ENCODE measurements around the gene CCDC127. TPM values are rescaled to one million over a fixed set of nuclear protein-coding genes. Genes with fewer than 3 reads are reported as not detected.
"Not testable (repeated sequence)": the region's sequence is repeated elsewhere in the genome, so short reads cannot be mapped to it uniquely, and the experiment has no call there.

Gene CCDC127
- total RNA-seq, 3 donors from 2014 or later = 4.7 to 7.8 (median 5.7) TPM

DNA sequence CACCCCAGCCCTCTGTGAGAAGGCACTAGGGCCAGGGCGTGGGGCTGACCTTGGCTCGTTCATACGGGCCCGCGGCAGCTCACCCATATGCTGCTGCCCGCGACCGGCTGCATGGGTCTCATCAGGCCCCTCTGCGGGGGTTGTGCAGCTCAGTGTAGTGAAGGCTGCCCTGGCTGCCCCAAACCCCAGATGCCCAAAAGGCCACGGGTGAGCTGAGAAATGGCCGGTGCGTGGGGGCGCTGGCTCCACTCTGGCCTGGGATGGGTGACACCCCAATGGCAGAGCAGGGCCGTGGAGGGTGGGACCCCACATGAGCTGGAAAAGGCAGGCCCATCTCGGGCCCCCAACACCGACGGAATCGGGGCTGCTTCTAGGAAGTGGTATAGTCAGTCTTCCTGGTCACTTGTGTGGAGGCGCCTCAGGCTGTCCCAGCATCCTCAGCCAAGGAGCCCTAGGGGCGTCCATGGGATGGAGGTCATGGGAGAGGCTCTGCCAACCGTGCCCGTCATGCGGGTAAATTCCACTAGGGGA lies 46.1 kb downstream of the CCDC127 start:
- DNase-seq = no peak
- Mint-ChIP-seq H3K9me3 (no peaks in the 10 kb centered on the region), H3K4me3 (no peak overlapping the region), H3K4me1 (ENCODE audit: low read depth) (no peaks in the 10 kb centered on the region), H3K27me3 (ENCODE audit: low read depth) (peaks cover 7% of the 10 kb centered on the region), H3K36me3 (ENCODE audit: insufficient read depth) (no peaks in the 10 kb centered on the region)
- no peak for ATAC-seq

DNA sequence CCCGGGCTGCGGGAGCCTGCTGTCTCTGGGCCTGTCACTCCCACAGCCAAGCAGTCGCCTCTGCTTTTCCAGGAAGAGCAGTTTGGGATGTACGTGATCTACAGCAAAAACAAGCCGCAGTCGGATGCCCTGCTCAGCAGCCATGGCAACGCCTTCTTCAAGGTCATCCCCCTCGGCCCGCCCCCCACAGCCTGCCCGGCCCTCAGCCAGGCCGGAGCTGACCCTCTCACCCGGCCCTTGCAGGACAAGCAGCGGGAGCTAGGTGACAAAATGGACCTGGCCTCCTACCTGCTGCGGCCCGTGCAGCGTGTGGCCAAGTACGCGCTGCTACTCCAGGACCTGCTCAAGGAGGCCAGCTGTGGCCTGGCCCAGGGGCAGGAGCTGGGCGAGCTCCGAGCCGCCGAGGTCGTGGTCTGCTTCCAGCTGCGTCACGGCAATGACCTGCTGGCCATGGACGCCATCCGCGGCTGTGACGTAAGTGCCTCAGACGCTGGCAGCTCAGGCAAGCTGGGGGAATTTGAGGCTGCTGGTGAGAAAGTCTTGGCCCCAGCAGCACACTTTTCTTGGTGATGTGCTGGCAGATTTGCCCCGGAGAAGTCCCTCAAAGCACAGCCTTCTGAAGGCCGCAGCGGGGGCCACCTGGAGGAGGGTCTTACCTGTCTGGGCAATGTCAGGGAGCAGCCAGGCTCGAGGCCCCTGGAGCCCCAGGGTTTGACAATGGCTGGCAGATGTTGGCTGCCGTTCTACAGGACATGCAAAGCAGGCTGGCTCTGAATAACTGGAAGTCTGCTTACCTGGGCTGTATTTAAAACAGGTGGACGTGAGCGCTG lies 46.8 kb downstream of the CCDC127 start:
- Mint-ChIP-seq H3K9me3 (no peaks in the 10 kb centered on the region), H3K27me3 (ENCODE audit: low read depth) (peaks cover 7% of the 10 kb centered on the region), H3K36me3 (ENCODE audit: insufficient read depth) (no peaks in the 10 kb centered on the region), H3K4me3 (no peak overlapping the region), H3K4me1 (ENCODE audit: low read depth) (no peaks in the 10 kb centered on the region)
- ATAC-seq = no peak
- DNase-seq = no peak

DNA sequence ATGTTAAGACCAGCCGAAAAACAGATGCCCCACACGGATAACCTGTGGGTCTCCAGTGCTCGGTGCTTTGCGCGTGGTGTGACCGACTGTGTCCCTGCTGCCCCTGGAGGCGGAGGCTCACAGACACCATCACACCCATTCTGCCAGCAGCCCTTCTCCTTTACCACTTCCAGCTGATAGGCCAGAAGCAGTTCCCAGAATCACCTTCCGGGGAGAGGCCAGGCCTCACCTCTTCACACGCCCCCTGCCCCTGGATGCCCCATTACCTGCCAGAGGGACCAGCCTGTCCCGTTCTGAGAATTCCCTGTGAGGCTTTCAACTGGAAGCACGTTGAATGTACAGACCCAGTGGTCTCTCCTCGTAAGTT lies 48.2 kb downstream of the CCDC127 start:
- no peaks in the 10 kb centered on the region for H3K36me3 Mint-ChIP-seq (ENCODE audit: insufficient read depth)
- no peak overlapping the region for H3K4me3 Mint-ChIP-seq
- no peak for DNase-seq
- peaks cover 7% of the 10 kb centered on the region for H3K27me3 Mint-ChIP-seq (ENCODE audit: low read depth)
- H3K9me3 Mint-ChIP-seq = no peaks in the 10 kb centered on the region
- ATAC-seq = no peak
- no peaks in the 10 kb centered on the region for H3K4me1 Mint-ChIP-seq (ENCODE audit: low read depth)

GRCh38 chr5:169071-169727 lies 48.8 kb downstream of the CCDC127 start:
- Mint-ChIP-seq H3K4me3 (no peak overlapping the region), H3K27me3 (ENCODE audit: low read depth) (peaks cover 7% of the 10 kb centered on the region)
- no peak for DNase-seq

DNA sequence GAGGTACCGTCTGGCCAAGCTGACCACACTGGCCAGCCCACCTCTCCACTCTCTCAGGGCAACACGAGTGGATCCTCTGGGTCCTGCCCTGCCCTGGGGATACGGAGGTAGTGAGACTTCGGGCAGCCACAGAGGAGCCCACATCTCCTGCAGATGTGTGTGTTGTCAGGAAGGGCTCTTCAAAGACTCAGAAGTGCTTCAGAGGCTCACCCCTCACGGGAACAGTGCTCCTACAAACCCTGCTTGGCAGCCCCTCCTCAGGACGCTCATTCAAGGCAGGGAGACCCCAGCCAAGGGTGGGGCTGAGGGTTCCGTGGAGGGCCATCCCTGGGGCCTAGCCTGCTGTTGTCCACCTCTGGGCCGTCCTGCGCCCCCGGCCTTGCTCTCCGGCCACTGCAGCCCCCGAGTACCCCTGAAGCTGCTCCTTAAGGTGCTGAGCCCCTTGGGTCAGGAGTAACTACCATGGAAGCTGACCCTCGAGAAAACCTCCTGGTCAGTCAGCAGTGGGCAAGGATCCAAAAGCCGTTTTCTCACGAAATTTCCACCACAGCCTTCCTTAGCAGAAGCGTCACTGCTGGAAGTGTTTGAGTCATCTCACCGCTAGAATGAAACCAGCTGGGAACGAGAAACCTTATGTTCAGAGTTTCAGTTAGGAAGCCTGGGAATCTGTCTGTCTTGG lies 49.8 kb downstream of the CCDC127 start:
- Mint-ChIP-seq H3K27me3 (ENCODE audit: low read depth) (peaks cover 4% of the 10 kb centered on the region), H3K9me3 (no peaks in the 10 kb centered on the region), H3K4me3 (no peak overlapping the region), H3K4me1 (ENCODE audit: low read depth) (no peaks in the 10 kb centered on the region), H3K36me3 (ENCODE audit: insufficient read depth) (no peaks in the 10 kb centered on the region)
- no peak for ATAC-seq
- DNase-seq = no peak

More at GRCh38 chr5:169071-169727, 48.8 kb downstream of the CCDC127 start:
- Mint-ChIP-seq H3K4me1 (ENCODE audit: low read depth) (no peaks in the 10 kb centered on the region), H3K9me3 (no peaks in the 10 kb centered on the region), H3K36me3 (ENCODE audit: insufficient read depth) (no peaks in the 10 kb centered on the region)
- no peak for ATAC-seq

DNA sequence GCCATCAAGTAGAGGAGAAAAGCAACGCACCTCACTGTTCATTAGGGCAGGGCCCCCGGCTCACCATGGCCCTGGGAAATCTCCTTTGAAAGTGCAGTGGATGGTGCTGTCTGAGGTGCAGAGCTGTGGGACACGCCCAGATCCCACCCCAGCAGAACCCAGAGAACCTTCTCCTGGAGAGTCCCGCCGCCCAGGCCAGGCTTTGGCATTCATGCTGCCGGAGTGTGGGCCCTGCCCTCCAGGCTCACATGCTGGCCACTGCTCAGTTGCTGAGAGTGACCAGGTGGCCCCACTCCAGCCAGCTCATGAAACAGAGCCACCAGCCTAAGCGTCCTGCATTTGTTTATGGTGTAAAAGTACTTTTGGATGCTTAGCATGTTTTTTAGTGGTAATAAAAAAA lies 50.4 kb downstream of the CCDC127 start:
- Mint-ChIP-seq H3K4me3 (no peak overlapping the region), H3K27me3 (ENCODE audit: low read depth) (peaks cover under 1% of the 10 kb centered on the region), H3K4me1 (ENCODE audit: low read depth) (no peaks in the 10 kb centered on the region), H3K9me3 (no peaks in the 10 kb centered on the region), H3K36me3 (ENCODE audit: insufficient read depth) (no peaks in the 10 kb centered on the region)
- ATAC-seq = no peak
- no peak for DNase-seq

DNA sequence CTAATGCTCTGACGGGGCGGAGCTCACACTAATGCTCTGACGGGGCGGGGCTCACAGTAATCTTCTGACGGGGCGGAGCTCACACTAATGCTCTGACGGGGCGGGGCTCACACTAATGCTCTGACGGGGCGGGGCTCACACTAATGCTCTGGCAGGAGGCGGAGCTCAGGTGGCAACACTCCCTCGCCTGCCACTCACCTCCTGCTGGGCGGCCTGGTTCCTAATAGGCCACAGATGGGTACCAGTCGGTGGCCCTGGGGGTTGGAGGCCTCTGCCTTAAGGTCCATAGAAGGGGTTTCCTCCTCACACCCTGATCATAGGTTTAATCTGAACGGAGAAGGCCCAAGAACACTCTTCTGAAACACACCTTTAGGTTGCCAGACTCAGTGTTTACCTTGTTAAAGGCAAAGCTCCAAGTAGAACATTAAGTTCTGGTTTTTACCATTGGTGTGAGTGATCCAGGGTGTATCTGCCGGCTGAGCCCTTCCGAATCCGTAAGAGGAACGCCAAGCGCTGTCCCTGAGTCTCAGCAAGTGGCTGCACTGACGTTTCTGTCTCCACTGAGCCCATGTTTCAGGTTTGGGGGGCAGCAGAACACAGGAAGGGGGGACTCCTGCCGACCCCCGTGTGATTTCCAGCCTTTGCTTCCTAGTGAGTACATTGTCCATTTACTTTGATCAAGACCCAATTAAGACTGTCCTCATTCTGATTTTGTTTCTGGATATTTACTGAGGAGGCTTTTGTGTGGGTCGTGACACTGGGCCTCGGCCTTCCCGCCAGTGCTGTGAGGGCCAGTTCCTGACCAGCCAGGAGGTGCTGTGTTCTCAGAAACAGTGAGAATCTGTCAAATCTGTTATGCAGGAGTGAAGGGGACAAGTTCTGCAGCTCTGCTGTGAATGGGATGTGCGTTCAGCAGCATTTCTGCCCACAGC lies 51.2 kb downstream of the CCDC127 start:
- no peaks in the 10 kb centered on the region for H3K4me1 Mint-ChIP-seq (ENCODE audit: low read depth)
- no peaks in the 10 kb centered on the region for H3K9me3 Mint-ChIP-seq
- no peaks in the 10 kb centered on the region for H3K36me3 Mint-ChIP-seq (ENCODE audit: insufficient read depth)
- no peak overlapping the region for H3K4me3 Mint-ChIP-seq
- no peaks in the 10 kb centered on the region for H3K27me3 Mint-ChIP-seq (ENCODE audit: low read depth)
- ATAC-seq = no peak
- no peak for DNase-seq

GRCh38 chr5:164783-165182 lies 53.2 kb downstream of the CCDC127 start:
- H3K27me3 Mint-ChIP-seq (ENCODE audit: low read depth) = peaks cover 19% of the 10 kb centered on the region
- ATAC-seq; H3K4me3 Mint-ChIP-seq; H3K9me3 Mint-ChIP-seq; DNase-seq; H3K36me3 Mint-ChIP-seq (ENCODE audit: insufficient read depth); H3K4me1 Mint-ChIP-seq (ENCODE audit: low read depth): not testable (repeated sequence)

DNA sequence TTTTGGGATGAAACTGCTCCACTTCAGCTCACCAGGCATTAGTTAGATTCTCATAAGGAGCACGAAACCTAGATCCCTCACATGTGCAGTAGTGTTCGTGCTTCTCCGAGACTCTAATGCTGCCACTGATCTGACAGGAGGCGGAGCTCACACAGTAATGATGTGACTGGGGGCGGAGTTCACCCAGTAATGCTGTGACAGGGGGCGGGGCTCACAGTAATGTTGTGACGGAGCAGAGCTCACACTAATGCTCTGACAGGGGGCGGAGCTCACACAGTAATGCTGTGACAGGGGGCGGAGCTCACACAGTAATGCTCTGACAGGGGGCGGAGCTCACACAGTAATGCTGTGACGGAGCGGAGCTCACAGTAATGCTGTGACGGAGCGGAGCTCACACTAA lies 53.7 kb downstream of the CCDC127 start:
- Mint-ChIP-seq H3K27me3 (ENCODE audit: low read depth) (peaks cover 24% of the 10 kb centered on the region), H3K4me3 (no peak overlapping the region), H3K36me3 (ENCODE audit: insufficient read depth) (no peaks in the 10 kb centered on the region), H3K9me3 (no peaks in the 10 kb centered on the region), H3K4me1 (ENCODE audit: low read depth) (no peaks in the 10 kb centered on the region)
- ATAC-seq = no peak
- DNase-seq = no peak

- DNase-seq (no peak), ATAC-seq (no peak)
- Mint-ChIP-seq H3K27me3 (ENCODE audit: low read depth) (peaks cover 26% of the 10 kb centered on the region), H3K9me3 (no peaks in the 10 kb centered on the region), H3K4me3 (no peak overlapping the region), H3K36me3 (ENCODE audit: insufficient read depth) (no peaks in the 10 kb centered on the region), H3K4me1 (ENCODE audit: low read depth) (no peaks in the 10 kb centered on the region)
Observed at GRCh38 chr5:163841-164240, 54.1 kb downstream of the CCDC127 start.

GRCh38 chr5:163338-163620 lies 54.7 kb downstream of the CCDC127 start:
- no peak for DNase-seq
- no peaks in the 10 kb centered on the region for H3K36me3 Mint-ChIP-seq (ENCODE audit: insufficient read depth)
- ATAC-seq = no peak
- H3K4me1 Mint-ChIP-seq (ENCODE audit: low read depth) = no peaks in the 10 kb centered on the region
- no peak overlapping the region for H3K4me3 Mint-ChIP-seq
- peaks cover 29% of the 10 kb centered on the region for H3K27me3 Mint-ChIP-seq (ENCODE audit: low read depth)
- H3K9me3 Mint-ChIP-seq = no peaks in the 10 kb centered on the region

- Mint-ChIP-seq H3K4me3 (no peak overlapping the region), H3K27me3 (ENCODE audit: low read depth) (peaks cover 29% of the 10 kb centered on the region), H3K4me1 (ENCODE audit: low read depth) (no peaks in the 10 kb centered on the region), H3K36me3 (ENCODE audit: insufficient read depth) (no peaks in the 10 kb centered on the region), H3K9me3 (no peaks in the 10 kb centered on the region)
- no peak for DNase-seq
- no peak for ATAC-seq
Observed at GRCh38 chr5:162565-163337, 55.2 kb downstream of the CCDC127 start.

- peaks cover 31% of the 10 kb centered on the region for H3K27me3 Mint-ChIP-seq (ENCODE audit: low read depth)
- no peaks in the 10 kb centered on the region for H3K4me1 Mint-ChIP-seq (ENCODE audit: low read depth)
- DNase-seq = no peak
- H3K4me3 Mint-ChIP-seq = no peak overlapping the region
- ATAC-seq = no peak
- no peaks in the 10 kb centered on the region for H3K36me3 Mint-ChIP-seq (ENCODE audit: insufficient read depth)
- H3K9me3 Mint-ChIP-seq = no peaks in the 10 kb centered on the region
Observed at GRCh38 chr5:162190-162564, 55.8 kb downstream of the CCDC127 start.
